ENCODE measurements around the gene DET1.

Gene DET1

DNA sequence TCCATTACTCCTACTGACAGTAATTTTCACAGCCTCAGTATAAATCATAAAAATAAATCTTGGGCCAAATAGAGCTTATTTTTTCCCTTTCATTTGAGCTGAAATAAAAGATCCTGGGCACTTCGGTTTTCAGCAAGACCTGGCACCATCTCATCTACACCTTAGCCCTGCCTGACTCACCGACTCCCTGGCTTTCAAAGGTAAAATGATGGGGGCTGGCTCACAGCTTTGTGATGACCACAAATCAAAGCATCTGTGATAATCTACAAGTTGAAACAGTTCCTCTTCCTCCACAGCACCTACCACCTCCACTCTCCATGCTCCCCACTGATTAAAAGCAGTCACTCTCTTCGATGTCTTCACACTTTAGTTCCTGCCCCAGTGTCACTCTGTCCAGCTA, 27.6 kb downstream of the DET1 start:
- H3K9me3 ChIP-seq (replicated peaks; ENCODE audit: insufficient read depth, low read length), result no peaks in the 10 kb centered on the region
- H3K36me3 ChIP-seq (replicated peaks; ENCODE audit: insufficient read depth, low read length), result no peaks in the 10 kb centered on the region
- H3K4me1 ChIP-seq (ENCODE audit: low read length), result no peaks in the 10 kb centered on the region
- no peak overlapping the region for H2AFZ ChIP-seq (ENCODE audit: low read length)
- no peaks in the 10 kb centered on the region for H4K20me1 ChIP-seq (ENCODE audit: insufficient read depth, low read length)
- no peak overlapping the region for H3K4me2 ChIP-seq (ENCODE audit: low read depth, low read length)
- no peak for TF ChIP-seq EZH2 (optimal IDR thresholded peaks at IDR 0.05; ENCODE audit: low read depth, low read length)
- H3K79me2 ChIP-seq (ENCODE audit: low read length), result no peaks in the 10 kb centered on the region
- H3K9me2 ChIP-seq (replicated peaks; ENCODE audit: insufficient read depth, low read length), result no peaks in the 10 kb centered on the region
- no peak overlapping the region for H3K4me3 ChIP-seq (ENCODE audit: low read length)
- H3F3A ChIP-seq (ENCODE audit: insufficient read depth, low read length), result no peaks in the 10 kb centered on the region
- H3K9ac ChIP-seq (ENCODE audit: low read length), result no peak overlapping the region
- H3K27ac ChIP-seq (ENCODE audit: low read length), result no peak overlapping the region
- no peaks in the 10 kb centered on the region for H3K27me3 ChIP-seq (replicated peaks; ENCODE audit: insufficient read depth, low read length)
- no peak for DNase-seq

- no peak for TF ChIP-seq CTCF (IDR thresholded peaks at IDR 0.05; ENCODE audit: low read length)
- TF ChIP-seq EZH2 (optimal IDR thresholded peaks at IDR 0.05; ENCODE audit: low read depth, low read length), result no peak
- no peak for TF ChIP-seq EZH2phosphoT487 (IDR thresholded peaks at IDR 0.05; ENCODE audit: low read length)
- Histone ChIP-seq H3K36me3 (replicated peaks; ENCODE audit: insufficient read depth, low read length) (no peaks in the 10 kb centered on the region; the same call in 1 of the 2 replicates), H3K79me2 (ENCODE audit: low read length) (no peaks in the 10 kb centered on the region), H3K27ac (ENCODE audit: low read length) (no peak overlapping the region), H2AFZ (ENCODE audit: low read length) (no peak overlapping the region), H3K9me3 (replicated peaks; ENCODE audit: insufficient read depth, low read length) (no peaks in the 10 kb centered on the region), H3K9me2 (replicated peaks; ENCODE audit: insufficient read depth, low read length) (no peaks in the 10 kb centered on the region), H3K4me2 (ENCODE audit: low read depth, low read length) (no peak overlapping the region), H3K4me1 (ENCODE audit: low read length) (peaks cover 23% of the 10 kb centered on the region), H3K4me3 (ENCODE audit: low read length) (no peak overlapping the region), H3F3A (ENCODE audit: insufficient read depth, low read length) (peaks cover 16% of the 10 kb centered on the region), H3K9ac (ENCODE audit: low read length) (no peak overlapping the region), H3K27me3 (replicated peaks; ENCODE audit: insufficient read depth, low read length) (no peaks in the 10 kb centered on the region), H4K20me1 (ENCODE audit: insufficient read depth, low read length) (no peaks in the 10 kb centered on the region)
- DNase-seq, result no peak
Observed at GRCh38 chr15:88513195-88513594, 33.3 kb downstream of the DET1 start.

DNA sequence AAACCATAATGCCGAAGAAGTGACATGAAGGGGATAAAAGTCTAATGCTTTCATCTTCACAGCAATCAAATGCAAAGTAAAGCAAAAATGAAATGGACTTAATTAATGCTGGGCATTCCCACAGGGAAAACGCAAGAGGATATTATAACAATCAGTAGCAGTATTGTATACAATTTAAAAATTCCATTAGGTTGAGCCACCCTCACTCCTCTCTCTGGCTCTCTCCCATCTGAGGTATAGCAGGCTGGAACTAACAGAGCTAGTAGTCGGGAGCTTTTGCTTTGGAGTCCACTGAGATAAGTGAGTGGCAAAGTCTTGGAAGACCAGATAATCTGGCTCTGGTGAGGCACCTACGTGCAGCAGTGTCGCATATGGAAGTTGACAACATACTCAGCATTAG, 33.9 kb downstream of the DET1 start:
- no peaks in the 10 kb centered on the region for H3K9me3 ChIP-seq (replicated peaks; ENCODE audit: insufficient read depth, low read length)
- peaks cover 16% of the 10 kb centered on the region for H3F3A ChIP-seq (ENCODE audit: insufficient read depth, low read length)
- H3K4me2 ChIP-seq (ENCODE audit: low read depth, low read length), result no peak overlapping the region
- no peaks in the 10 kb centered on the region for H4K20me1 ChIP-seq (ENCODE audit: insufficient read depth, low read length)
- no peak overlapping the region for H3K9ac ChIP-seq (ENCODE audit: low read length)
- TF ChIP-seq CTCF (IDR thresholded peaks at IDR 0.05; ENCODE audit: low read length) (no peak), EZH2phosphoT487 (IDR thresholded peaks at IDR 0.05; ENCODE audit: low read length) (no peak), EZH2 (optimal IDR thresholded peaks at IDR 0.05; ENCODE audit: low read depth, low read length) (no peak)
- no peak overlapping the region for H3K27ac ChIP-seq (ENCODE audit: low read length)
- H3K9me2 ChIP-seq (replicated peaks; ENCODE audit: insufficient read depth, low read length), result no peaks in the 10 kb centered on the region
- peaks cover 24% of the 10 kb centered on the region for H3K4me1 ChIP-seq (ENCODE audit: low read length)
- H2AFZ ChIP-seq (ENCODE audit: low read length), result no peak overlapping the region
- no peaks in the 10 kb centered on the region for H3K27me3 ChIP-seq (replicated peaks; ENCODE audit: insufficient read depth, low read length)
- no peaks in the 10 kb centered on the region for H3K79me2 ChIP-seq (ENCODE audit: low read length)
- no peak overlapping the region for H3K4me3 ChIP-seq (ENCODE audit: low read length)
- H3K36me3 ChIP-seq (replicated peaks; ENCODE audit: insufficient read depth, low read length), result no peaks in the 10 kb centered on the region; the same call in 1 of the 2 replicates
- DNase-seq, result no peak

DNA sequence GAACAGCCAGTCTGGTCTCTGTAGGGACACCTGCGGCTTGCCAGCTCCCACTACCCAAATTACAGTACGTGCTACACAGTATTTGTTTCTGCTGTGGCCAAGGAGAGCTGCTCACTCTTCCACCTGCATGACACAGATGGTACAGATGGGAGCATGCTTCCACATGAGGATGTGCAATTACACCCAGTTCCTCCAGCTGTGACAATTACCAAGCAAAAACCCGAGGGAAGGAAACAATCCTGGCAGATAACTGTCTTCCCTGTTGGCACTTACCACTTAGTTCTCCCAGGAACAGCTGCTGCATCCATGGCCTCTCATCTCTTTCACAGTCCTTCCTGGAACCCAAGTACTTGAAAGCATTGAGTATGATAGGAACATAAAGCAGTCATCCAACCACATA, 34.4 kb downstream of the DET1 start:
- no peak overlapping the region for H2AFZ ChIP-seq (ENCODE audit: low read length)
- no peak overlapping the region for H3K4me3 ChIP-seq (ENCODE audit: low read length)

More for the DNA sequence above, 34.4 kb downstream of the DET1 start:
- Histone ChIP-seq H3K79me2 (ENCODE audit: low read length) (no peaks in the 10 kb centered on the region), H3K27me3 (replicated peaks; ENCODE audit: insufficient read depth, low read length) (no peaks in the 10 kb centered on the region), H4K20me1 (ENCODE audit: insufficient read depth, low read length) (no peaks in the 10 kb centered on the region), H3K9me2 (replicated peaks; ENCODE audit: insufficient read depth, low read length) (no peaks in the 10 kb centered on the region), H3K4me1 (ENCODE audit: low read length) (peaks cover 24% of the 10 kb centered on the region), H3K36me3 (replicated peaks; ENCODE audit: insufficient read depth, low read length) (no peaks in the 10 kb centered on the region; the same call in 1 of the 2 replicates), H3K4me2 (ENCODE audit: low read depth, low read length) (no peak overlapping the region), H3K27ac (ENCODE audit: low read length) (no peak overlapping the region), H3F3A (ENCODE audit: insufficient read depth, low read length) (peaks cover 16% of the 10 kb centered on the region), H3K9ac (ENCODE audit: low read length) (no peak overlapping the region), H3K9me3 (replicated peaks; ENCODE audit: insufficient read depth, low read length) (no peaks in the 10 kb centered on the region)
- TF ChIP-seq CTCF (IDR thresholded peaks at IDR 0.05; ENCODE audit: low read length) (no peak), EZH2 (optimal IDR thresholded peaks at IDR 0.05; ENCODE audit: low read depth, low read length) (no peak), EZH2phosphoT487 (IDR thresholded peaks at IDR 0.05; ENCODE audit: low read length) (no peak)
- no peak for DNase-seq

Data from MM.1S (cell line).